Measurements from ENCODE around the gene NID1.

The NID1 gene

GRCh38 chr1:236063919-236064673, 794 bp downstream of the NID1 start:
- DNase-seq (ENCODE audit: low read depth): no peak

- DNase-seq (ENCODE audit: low read depth): no peak
Observed at GRCh38 chr1:236063551-236063918, 1.4 kb downstream of the NID1 start.

- no peak for DNase-seq (ENCODE audit: low read depth)
Observed at GRCh38 chr1:236060286-236060685, 4.6 kb downstream of the NID1 start.

GRCh38 chr1:236059011-236059410, 5.9 kb downstream of the NID1 start:
- DNase-seq (ENCODE audit: low read depth): no peak

- no peak for DNase-seq (ENCODE audit: low read depth)
Observed at GRCh38 chr1:236058141-236058934, 6.6 kb downstream of the NID1 start.

GRCh38 chr1:236057546-236057945, 7.3 kb downstream of the NID1 start:
- no peak for DNase-seq (ENCODE audit: low read depth)

- DNase-seq (ENCODE audit: low read depth): no peak
Observed at GRCh38 chr1:236052232-236052993, 12.5 kb downstream of the NID1 start.

GRCh38 chr1:236051242-236051791, 13.6 kb downstream of the NID1 start:
- DNase-seq (ENCODE audit: low read depth): no peak

- DNase-seq (ENCODE audit: low read depth): no peak
Observed at GRCh38 chr1:236045771-236046170, 19.1 kb downstream of the NID1 start.

- no peak for DNase-seq (ENCODE audit: low read depth)
Observed at GRCh38 chr1:236044341-236044740, 20.5 kb downstream of the NID1 start.

GRCh38 chr1:236041631-236042618, 23.0 kb downstream of the NID1 start:
- no peak for DNase-seq (ENCODE audit: low read depth)

GRCh38 chr1:236039740-236040685, 24.9 kb downstream of the NID1 start:
- no peak for DNase-seq (ENCODE audit: low read depth)

GRCh38 chr1:236038034-236038433, 26.9 kb downstream of the NID1 start:
- DNase-seq (ENCODE audit: low read depth): no peak

- DNase-seq (ENCODE audit: low read depth): no peak
Observed at GRCh38 chr1:236035681-236036101, 29.2 kb downstream of the NID1 start.

- no peak for DNase-seq (ENCODE audit: low read depth)
Observed at GRCh38 chr1:236033336-236033735, 31.6 kb downstream of the NID1 start.

- no peak for DNase-seq (ENCODE audit: low read depth)
Observed at GRCh38 chr1:236030534-236030933, 34.4 kb downstream of the NID1 start.

GRCh38 chr1:236029428-236029940, 35.4 kb downstream of the NID1 start:
- no peak for DNase-seq (ENCODE audit: low read depth)

- DNase-seq (ENCODE audit: low read depth): no peak
Observed at GRCh38 chr1:236027104-236027503, 37.8 kb downstream of the NID1 start.

GRCh38 chr1:236025836-236026235, 39.1 kb downstream of the NID1 start:
- no peak for DNase-seq (ENCODE audit: low read depth)

GRCh38 chr1:236024641-236025040, 40.2 kb downstream of the NID1 start:
- DNase-seq (ENCODE audit: low read depth): no peak

Measured in stimulated activated CD8-positive, alpha-beta memory T cell treated with anti-CD3 and anti-CD28 coated beads, Interleukin-15, amount 100 ng/mL, for 24 hours (primary cell).